HCT116 (cell line): ENCODE measurements around the gene RASAL2. TPM values are rescaled to one million over a fixed set of nuclear protein-coding genes. Genes with fewer than 3 reads are reported as not detected.

ENCODE experiments used
- ATAC-seq: fragments of 200-7000 bp; cut with Tn5 transposase; 2 replicates; pipeline ENCODE4 v1.9.1; 2020; ENCODE audit warnings: mild to moderate bottlenecking, moderate library complexity
- BruUV-seq: library from RNA; stranded (reverse); fragments of 400-500 nt; replicated peaks from 2 replicates; lab custom pipeline; 2021; lab: Mats Ljungman, UMichigan
- CTCF ChIA-PET: fragments of 300-600 bp; sonication (Branson Sonifier 250); formaldehyde crosslinking; loops from one replicate; lab custom pipeline; 2021; ENCODE audit warnings: antibody characterized with exemption; lab: Charles Lee
- POLR2A ChIA-PET: fragments of 300-600, 350-600 bp; sonication (Branson Sonifier 250); formaldehyde crosslinking; loops from one replicate; lab custom pipeline; 2021; ENCODE audit warnings: antibody characterized with exemption; lab: Charles Lee
- RAD21 ChIA-PET, 2 experiments: fragments of 300-600 bp; sonication (Branson Sonifier 250); formaldehyde crosslinking; loops; one replicate each; lab custom pipeline; 2023; ENCODE audit warnings: low total read pairs in 2 of 2; ENCODE audit not compliant: uncharacterized antibody in 2 of 2, unreplicated experiment in 2 of 2, low non-redundant PET in 1 of 2; lab: Charles Lee
- DNase-seq: peaks from one replicate; pipeline ENCODE4 v3.0.0-alpha.2; 2010; ENCODE audit warnings: low read depth, low spot score
- H2AFZ ChIP-seq: fragments of 200-600 bp; shearing (Covaris generic), sonication (generic); 2 replicates; pipeline ENCODE4 v1.6.1; 2017; ENCODE audit warnings: low read depth, mixed run types, mixed read lengths, antibody characterized with exemption, low read length; ENCODE audit not compliant: poor library complexity, severe bottlenecking
- H3K27ac ChIP-seq: 2 replicates; pipeline ENCODE4 v1.5.1; 2012; ENCODE audit warnings: low read depth, low read length
- H3K27me3 ChIP-seq: fragments of 200-600 bp; sonication (generic); 2 replicates; pipeline ENCODE4 v1.6.1; 2016; ENCODE audit warnings: mixed run types, low read length, mixed read lengths; ENCODE audit not compliant: insufficient read depth
- H3K36me3 ChIP-seq, 2 experiments: fragments of 200-500 bp in 1 of 2; fragments of 200-600 bp in 1 of 2; sonication (Bioruptor generic) in 1 of 2; sonication (generic) in 1 of 2; 2 replicates each; pipeline versions ENCODE4 v1.5.1 to v1.6.1; 2014 to 2016; ENCODE audit warnings: low read length in 2 of 2, inconsistent platforms in 1 of 2, mixed read lengths in 1 of 2, mixed run types in 1 of 2; ENCODE audit not compliant: insufficient read depth in 2 of 2, control insufficient read depth in 1 of 2
- H3K4me1 ChIP-seq, 2 experiments: fragments of 200-600 bp in 1 of 2; sonication (generic) in 1 of 2; 2 replicates each; pipeline versions ENCODE4 v1.5.1 to v1.6.1; 2012 to 2017; ENCODE audit warnings: low read length in 2 of 2, inconsistent platforms in 1 of 2, mild to moderate bottlenecking in 1 of 2, mixed read lengths in 1 of 2, mixed run types in 1 of 2, moderate library complexity in 1 of 2; ENCODE audit not compliant: insufficient read depth in 2 of 2, control insufficient read depth in 1 of 2
- H3K4me2 ChIP-seq: fragments of 200-600 bp; sonication (generic); 2 replicates; pipeline ENCODE4 v1.6.1; 2017; ENCODE audit warnings: mixed run types, low read length, mixed read lengths
- H3K4me3 ChIP-seq, 2 experiments: fragments of 200-600 bp in 1 of 2; sonication (generic) in 1 of 2; replicated peaks in 1 of 2; 2 replicates each; pipeline ENCODE4 v1.5.1; 2011 to 2016; ENCODE audit warnings: low read length in 2 of 2, control low read depth in 1 of 2, low read depth in 1 of 2, mild to moderate bottlenecking in 1 of 2, mixed read lengths in 1 of 2, mixed run types in 1 of 2
- H3K79me2 ChIP-seq: fragments of 200-600 bp; sonication (generic); 2 replicates; pipeline ENCODE4 v1.6.1; 2017; ENCODE audit warnings: mild to moderate bottlenecking, mixed run types, low read length, moderate library complexity, mixed read lengths; ENCODE audit not compliant: insufficient read depth
- H3K9ac ChIP-seq: fragments of 200-600 bp; sonication (generic); 2 replicates; pipeline ENCODE4 v1.6.1; 2016; ENCODE audit warnings: low read length, mixed read lengths
- H3K9me2 ChIP-seq: fragments of 200-600 bp; sonication (generic), shearing (Covaris generic); 2 replicates; pipeline ENCODE4 v1.6.1; 2017; ENCODE audit warnings: mixed run types, mild to moderate bottlenecking, moderate library complexity; ENCODE audit not compliant: insufficient read depth
- H3K9me3 ChIP-seq, 2 experiments: fragments of 200-500 bp in 1 of 2; fragments of 200-600 bp in 1 of 2; sonication (Bioruptor generic) in 1 of 2; sonication (generic) in 1 of 2; 2 replicates each; pipeline ENCODE4 v1.6.1; 2014 to 2017; ENCODE audit warnings: low read length in 2 of 2, mixed read lengths in 2 of 2, inconsistent platforms in 1 of 2, low read depth in 1 of 2, mild to moderate bottlenecking in 1 of 2, mixed run types in 1 of 2, moderate library complexity in 1 of 2; ENCODE audit not compliant: control insufficient read depth in 1 of 2, insufficient read depth in 1 of 2
- H4K20me1 ChIP-seq: fragments of 200-600 bp; sonication (generic), shearing (Covaris generic); 2 replicates; pipeline ENCODE4 v1.6.1; 2017; ENCODE audit warnings: mixed run types, mild to moderate bottlenecking, moderate library complexity; ENCODE audit not compliant: insufficient read depth
- CTCF ChIP-seq, 3 experiments: fragments of 200-600 bp in 1 of 3; sonication (generic) in 1 of 3; IDR thresholded peaks in 2 of 3; conservative IDR thresholded peaks in 1 of 3; 2 replicates each; pipeline ENCODE4 v1.5.1; 2012 to 2017; ENCODE audit warnings: low read depth in 2 of 3, low read length in 2 of 3, antibody characterized with exemption in 1 of 3, borderline replicate concordance in 1 of 3, control low read depth in 1 of 3, mild to moderate bottlenecking in 1 of 3, mixed read lengths in 1 of 3, mixed run types in 1 of 3, moderate library complexity in 1 of 3; ENCODE audit not compliant: insufficient read depth in 1 of 3
- EZH2 ChIP-seq: fragments of 200-600 bp; sonication (generic); IDR thresholded peaks from 2 replicates; pipeline ENCODE4 v1.6.1; 2017; ENCODE audit warnings: antibody characterized with exemption, mixed run types
- JUND ChIP-seq: IDR thresholded peaks from 2 replicates; pipeline ENCODE4 v1.6.1; 2012
- POLR2AphosphoS5 ChIP-seq: IDR thresholded peaks from 2 replicates; pipeline ENCODE4 v1.6.1; 2011; ENCODE audit warnings: mild to moderate bottlenecking, low read depth, low read length, moderate library complexity
- SP1 ChIP-seq: IDR thresholded peaks from 2 replicates; pipeline ENCODE4 v1.6.1; 2012; ENCODE audit warnings: low read depth
- SRF ChIP-seq: IDR thresholded peaks from 2 replicates; pipeline ENCODE4 v1.6.1; 2012; ENCODE audit warnings: low read depth
- TCF7L2 ChIP-seq: IDR thresholded peaks from 2 replicates; pipeline ENCODE4 v1.7.0; 2011; ENCODE audit warnings: borderline replicate concordance, inconsistent platforms; ENCODE audit not compliant: insufficient read depth, insufficient read length; ENCODE audit errors: extremely low read depth
- YY1 ChIP-seq: IDR thresholded peaks from 2 replicates; pipeline ENCODE4 v1.6.1; 2011; ENCODE audit warnings: low read length, low read depth, moderate library complexity, mild to moderate bottlenecking; ENCODE audit not compliant: insufficient replicate concordance; ENCODE audit errors: extremely low read depth
- ZBTB33 ChIP-seq: IDR thresholded peaks from 2 replicates; pipeline ENCODE4 v1.6.1; 2011; ENCODE audit warnings: mild to moderate bottlenecking, low read length, moderate library complexity; ENCODE audit not compliant: insufficient replicate concordance; ENCODE audit errors: extremely low read depth
- ZFX ChIP-seq: fragments of 450-650 bp; IDR thresholded peaks from 2 replicates; pipeline ENCODE4 v1.6.1; 2017
- ZNF274 ChIP-seq: fragments of 200-500 bp; sonication (Bioruptor generic); IDR thresholded peaks from 2 replicates; pipeline ENCODE4 v1.6.1; 2014; ENCODE audit warnings: mild to moderate bottlenecking, low read depth, low read length, inconsistent platforms
- intact Hi-C: fragments of 100-400 bp; cut with micrococcal nuclease; formaldehyde crosslinking; loops from 2 replicates; pipeline ENCODE4 v1.10.0; 2022
- total RNA-seq: library from RNA; stranded (reverse); gene quantifications from one replicate; pipeline ENCODE4 v1.2.1, GENCODE V29; 2021; ENCODE audit not compliant: unreplicated experiment
- TF ChIP-seq, protein P1 (sequence below): IDR thresholded peaks from 2 replicates; pipeline ENCODE4 v1.6.1; 2012
- TF ChIP-seq, protein P2 (sequence below): IDR thresholded peaks from 2 replicates; pipeline ENCODE4 v1.6.1; 2012; ENCODE audit warnings: low read depth

RASAL2 gene
- total RNA-seq, 1 experiment from 2014 or later, result 11.7 TPM

GRCh38 chr1:178506669-178507068 lies 412.8 kb downstream of the RASAL2 start:
- Histone ChIP-seq H2AFZ (no peak overlapping the region), H3K36me3 (no peaks in the 10 kb centered on the region), H3K4me1 (no peaks in the 10 kb centered on the region), H3K79me2 (no peaks in the 10 kb centered on the region), H3K4me3 (no peak overlapping the region), H3K9me2 (no peaks in the 10 kb centered on the region), H3K4me2 (no peak overlapping the region), H4K20me1 (no peaks in the 10 kb centered on the region), H3K9ac (no peak overlapping the region), H3K9me3 (no peaks in the 10 kb centered on the region), H3K27me3 (no peaks in the 10 kb centered on the region), H3K27ac (no peak overlapping the region)
- BruUV-seq, result no TSS peak
- ATAC-seq, result no peak
- DNase-seq, result no peak
- TF ChIP-seq JUND (no peak), YY1 (no peak), ZFX (no peak), SP1 (no peak), EZH2 (no peak), POLR2AphosphoS5 (no peak), TCF7L2 (no peak), ZNF274 (no peak), ZBTB33 (no peak), SRF (no peak), CTCF (IDR thresholded peaks at IDR 0.05 in 2 of 3, conservative IDR thresholded peaks at IDR 0.05 in 1 of 3; ENCODE audit: borderline replicate concordance in 1 of 3, insufficient read depth in 1 of 3, low read depth in 2 of 3, low read length in 2 of 3) (no peak)
- TF ChIP-seq, protein P1, sequence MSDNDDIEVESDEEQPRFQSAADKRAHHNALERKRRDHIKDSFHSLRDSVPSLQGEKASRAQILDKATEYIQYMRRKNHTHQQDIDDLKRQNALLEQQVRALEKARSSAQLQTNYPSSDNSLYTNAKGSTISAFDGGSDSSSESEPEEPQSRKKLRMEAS, result no peak
- TF ChIP-seq, protein P2, sequence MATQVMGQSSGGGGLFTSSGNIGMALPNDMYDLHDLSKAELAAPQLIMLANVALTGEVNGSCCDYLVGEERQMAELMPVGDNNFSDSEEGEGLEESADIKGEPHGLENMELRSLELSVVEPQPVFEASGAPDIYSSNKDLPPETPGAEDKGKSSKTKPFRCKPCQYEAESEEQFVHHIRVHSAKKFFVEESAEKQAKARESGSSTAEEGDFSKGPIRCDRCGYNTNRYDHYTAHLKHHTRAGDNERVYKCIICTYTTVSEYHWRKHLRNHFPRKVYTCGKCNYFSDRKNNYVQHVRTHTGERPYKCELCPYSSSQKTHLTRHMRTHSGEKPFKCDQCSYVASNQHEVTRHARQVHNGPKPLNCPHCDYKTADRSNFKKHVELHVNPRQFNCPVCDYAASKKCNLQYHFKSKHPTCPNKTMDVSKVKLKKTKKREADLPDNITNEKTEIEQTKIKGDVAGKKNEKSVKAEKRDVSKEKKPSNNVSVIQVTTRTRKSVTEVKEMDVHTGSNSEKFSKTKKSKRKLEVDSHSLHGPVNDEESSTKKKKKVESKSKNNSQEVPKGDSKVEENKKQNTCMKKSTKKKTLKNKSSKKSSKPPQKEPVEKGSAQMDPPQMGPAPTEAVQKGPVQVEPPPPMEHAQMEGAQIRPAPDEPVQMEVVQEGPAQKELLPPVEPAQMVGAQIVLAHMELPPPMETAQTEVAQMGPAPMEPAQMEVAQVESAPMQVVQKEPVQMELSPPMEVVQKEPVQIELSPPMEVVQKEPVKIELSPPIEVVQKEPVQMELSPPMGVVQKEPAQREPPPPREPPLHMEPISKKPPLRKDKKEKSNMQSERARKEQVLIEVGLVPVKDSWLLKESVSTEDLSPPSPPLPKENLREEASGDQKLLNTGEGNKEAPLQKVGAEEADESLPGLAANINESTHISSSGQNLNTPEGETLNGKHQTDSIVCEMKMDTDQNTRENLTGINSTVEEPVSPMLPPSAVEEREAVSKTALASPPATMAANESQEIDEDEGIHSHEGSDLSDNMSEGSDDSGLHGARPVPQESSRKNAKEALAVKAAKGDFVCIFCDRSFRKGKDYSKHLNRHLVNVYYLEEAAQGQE, result no peak
- CTCF ChIA-PET, result no interaction called here
- POLR2A ChIA-PET, result no interaction called here
- RAD21 ChIA-PET, result no interaction called here
- intact Hi-C loops, result no loop called here
